ENCODE results near the gene SPATA31C2.

- TF ChIP-seq POLR2AphosphoS5 (IDR thresholded peaks at IDR 0.05) (no peak), CTCF (IDR thresholded peaks at IDR 0.05) (no peak), POLR2A (IDR thresholded peaks at IDR 0.05) (no peak), EP300 (IDR thresholded peaks at IDR 0.05) (no peak)
Measured at GRCh38 chr9:88090151-88090581, 48.1 kb downstream of the SPATA31C2 start.
